OCI-LY7 (cell line): ENCODE data around the gene SLC5A4.
"Not testable (repeated sequence)": the region's sequence is repeated elsewhere in the genome, so short reads cannot be mapped to it uniquely, and the experiment has no call there.

Source experiments
- EZH2phosphoT487 ChIP-seq: fragments of 200-600 bp; sonication (generic); IDR thresholded peaks from 2 replicates; pipeline ENCODE4 v1.6.1; 2018; ENCODE audit warnings: low read depth, borderline replicate concordance, mild to moderate bottlenecking, mixed run types, antibody characterized with exemption, low read length, moderate library complexity, mixed read lengths
- TF ChIP-seq, protein P1 (sequence below): fragments of 200-600 bp; sonication (generic); conservative IDR thresholded peaks from 2 replicates; pipeline ENCODE4 v1.5.1; 2014; ENCODE audit warnings: mild to moderate bottlenecking, antibody characterized with exemption, low read length, moderate library complexity, mixed read lengths

DNA sequence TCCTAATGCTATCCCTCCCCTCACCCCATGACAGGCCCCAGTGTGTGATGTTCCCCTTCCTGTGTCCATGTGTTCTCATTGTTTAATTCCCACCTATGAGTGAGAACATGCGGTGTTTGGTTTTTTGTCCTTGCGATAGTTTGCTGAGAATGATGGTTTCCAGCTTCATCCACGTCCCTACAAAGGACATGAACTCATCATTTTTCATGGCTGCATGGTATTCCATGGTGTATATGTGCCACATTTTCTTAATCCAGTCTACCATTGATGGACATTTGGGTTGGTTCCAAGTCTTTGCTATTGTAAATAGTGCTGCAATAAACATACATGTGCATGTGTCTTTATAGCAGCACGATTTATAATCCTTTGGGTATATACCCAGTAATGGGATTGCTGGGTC lies 20.2 kb upstream of the SLC5A4 start:
- TF ChIP-seq, protein P1, sequence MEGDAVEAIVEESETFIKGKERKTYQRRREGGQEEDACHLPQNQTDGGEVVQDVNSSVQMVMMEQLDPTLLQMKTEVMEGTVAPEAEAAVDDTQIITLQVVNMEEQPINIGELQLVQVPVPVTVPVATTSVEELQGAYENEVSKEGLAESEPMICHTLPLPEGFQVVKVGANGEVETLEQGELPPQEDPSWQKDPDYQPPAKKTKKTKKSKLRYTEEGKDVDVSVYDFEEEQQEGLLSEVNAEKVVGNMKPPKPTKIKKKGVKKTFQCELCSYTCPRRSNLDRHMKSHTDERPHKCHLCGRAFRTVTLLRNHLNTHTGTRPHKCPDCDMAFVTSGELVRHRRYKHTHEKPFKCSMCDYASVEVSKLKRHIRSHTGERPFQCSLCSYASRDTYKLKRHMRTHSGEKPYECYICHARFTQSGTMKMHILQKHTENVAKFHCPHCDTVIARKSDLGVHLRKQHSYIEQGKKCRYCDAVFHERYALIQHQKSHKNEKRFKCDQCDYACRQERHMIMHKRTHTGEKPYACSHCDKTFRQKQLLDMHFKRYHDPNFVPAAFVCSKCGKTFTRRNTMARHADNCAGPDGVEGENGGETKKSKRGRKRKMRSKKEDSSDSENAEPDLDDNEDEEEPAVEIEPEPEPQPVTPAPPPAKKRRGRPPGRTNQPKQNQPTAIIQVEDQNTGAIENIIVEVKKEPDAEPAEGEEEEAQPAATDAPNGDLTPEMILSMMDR = not testable (repeated sequence)
- not testable (repeated sequence) for TF ChIP-seq EZH2phosphoT487
